ENCODE measurements around the gene DOCK3. TPM values are rescaled to one million over a fixed set of nuclear protein-coding genes. Genes with fewer than 3 reads are reported as not detected.

Gene DOCK3
- total RNA-seq, 2 experiments from 2014 or later = 0.93 to 1.1 TPM

DNA sequence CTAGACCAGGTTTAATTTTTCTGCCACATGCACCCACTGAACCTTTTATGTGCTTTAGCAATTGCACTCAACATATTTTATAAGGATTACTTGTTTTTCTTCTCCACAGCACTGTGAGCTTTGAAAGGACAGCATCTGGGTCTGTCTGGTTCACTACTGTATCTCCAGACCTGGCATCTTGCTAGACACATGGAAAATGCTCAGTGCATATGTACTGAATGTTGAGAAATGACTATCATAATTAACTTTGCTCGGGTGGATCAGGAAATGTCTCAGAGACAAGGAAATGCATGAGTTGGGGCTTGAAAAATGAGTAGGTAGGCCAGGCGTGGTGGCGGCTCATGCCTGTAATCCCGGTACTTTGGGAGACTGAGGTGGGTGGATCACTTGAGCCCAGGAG, 40.2 kb downstream of the DOCK3 start:
- CTCF ChIA-PET = no interaction called here
- Mint-ChIP-seq H3K27ac (no peak overlapping the region), H3K9me3 (no peaks in the 10 kb centered on the region), H3K27me3 (no peaks in the 10 kb centered on the region), H3K4me3 (no peak overlapping the region), H3K4me1 (ENCODE audit: low read depth) (no peaks in the 10 kb centered on the region), H3K36me3 (ENCODE audit: low read depth) (no peaks in the 10 kb centered on the region)
- no peak for DNase-seq
- POLR2A ChIA-PET = no interaction called here
- ATAC-seq (ENCODE audit: poor library complexity) = no peak
- no peak overlapping the region for H3K4me3 ChIP-seq (ENCODE audit: low read length)
- no peak overlapping the region for H3K27ac ChIP-seq (ENCODE audit: low read depth in 1 of 2, low read length in 2 of 2)
- TF ChIP-seq, protein P1, sequence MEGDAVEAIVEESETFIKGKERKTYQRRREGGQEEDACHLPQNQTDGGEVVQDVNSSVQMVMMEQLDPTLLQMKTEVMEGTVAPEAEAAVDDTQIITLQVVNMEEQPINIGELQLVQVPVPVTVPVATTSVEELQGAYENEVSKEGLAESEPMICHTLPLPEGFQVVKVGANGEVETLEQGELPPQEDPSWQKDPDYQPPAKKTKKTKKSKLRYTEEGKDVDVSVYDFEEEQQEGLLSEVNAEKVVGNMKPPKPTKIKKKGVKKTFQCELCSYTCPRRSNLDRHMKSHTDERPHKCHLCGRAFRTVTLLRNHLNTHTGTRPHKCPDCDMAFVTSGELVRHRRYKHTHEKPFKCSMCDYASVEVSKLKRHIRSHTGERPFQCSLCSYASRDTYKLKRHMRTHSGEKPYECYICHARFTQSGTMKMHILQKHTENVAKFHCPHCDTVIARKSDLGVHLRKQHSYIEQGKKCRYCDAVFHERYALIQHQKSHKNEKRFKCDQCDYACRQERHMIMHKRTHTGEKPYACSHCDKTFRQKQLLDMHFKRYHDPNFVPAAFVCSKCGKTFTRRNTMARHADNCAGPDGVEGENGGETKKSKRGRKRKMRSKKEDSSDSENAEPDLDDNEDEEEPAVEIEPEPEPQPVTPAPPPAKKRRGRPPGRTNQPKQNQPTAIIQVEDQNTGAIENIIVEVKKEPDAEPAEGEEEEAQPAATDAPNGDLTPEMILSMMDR (IDR thresholded peaks at IDR 0.05) = no peak
- no peaks in the 10 kb centered on the region for H3K9me3 ChIP-seq (ENCODE audit: control insufficient read depth in 1 of 2, insufficient read depth in 1 of 2, low read length in 2 of 2)
- no peaks in the 10 kb centered on the region for H3K4me1 ChIP-seq (ENCODE audit: insufficient read depth, low read length)
- intact Hi-C loops (cut with DNase I, micrococcal nuclease) = no loop called here
- no peaks in the 10 kb centered on the region for H3K27me3 ChIP-seq (ENCODE audit: control insufficient read depth in 1 of 2, insufficient read depth in 2 of 2, low read length in 2 of 2)
- no peaks in the 10 kb centered on the region for H3K36me3 ChIP-seq (ENCODE audit: insufficient read depth, low read length)

- Mint-ChIP-seq H3K9me3 (no peaks in the 10 kb centered on the region), H3K36me3 (ENCODE audit: low read depth) (no peaks in the 10 kb centered on the region), H3K4me1 (ENCODE audit: low read depth) (no peaks in the 10 kb centered on the region), H3K27ac (no peak overlapping the region), H3K27me3 (peaks cover 21% of the 10 kb centered on the region), H3K4me3 (no peak overlapping the region)
- TF ChIP-seq, protein P1 (IDR thresholded peaks at IDR 0.05) = no peak
- intact Hi-C loops (cut with DNase I, micrococcal nuclease) = no loop called here
- Histone ChIP-seq H3K27ac (ENCODE audit: low read depth in 1 of 2, low read length in 2 of 2) (no peak overlapping the region), H3K9me3 (ENCODE audit: control insufficient read depth in 1 of 2, insufficient read depth in 1 of 2, low read length in 2 of 2) (peaks cover 0 to 4% of the 10 kb centered on the region in 2 experiments), H3K4me3 (ENCODE audit: low read length) (no peak overlapping the region), H3K4me1 (ENCODE audit: insufficient read depth, low read length) (no peaks in the 10 kb centered on the region), H3K36me3 (ENCODE audit: insufficient read depth, low read length) (no peaks in the 10 kb centered on the region), H3K27me3 (ENCODE audit: control insufficient read depth in 1 of 2, insufficient read depth in 2 of 2, low read length in 2 of 2) (no peaks in the 10 kb centered on the region)
- ATAC-seq (ENCODE audit: poor library complexity) = no peak
- CTCF ChIA-PET = no interaction called here
- DNase-seq = no peak
- POLR2A ChIA-PET = no interaction called here
Measured at GRCh38 chr3:50724831-50725230, 50.1 kb downstream of the DOCK3 start.

GRCh38 chr3:50734985-50735384, 60.3 kb downstream of the DOCK3 start:
- Mint-ChIP-seq H3K27ac (no peak overlapping the region), H3K36me3 (ENCODE audit: low read depth) (no peaks in the 10 kb centered on the region), H3K27me3 (no peaks in the 10 kb centered on the region), H3K4me3 (no peak overlapping the region), H3K4me1 (ENCODE audit: low read depth) (no peaks in the 10 kb centered on the region), H3K9me3 (peaks cover 3% of the 10 kb centered on the region)
- no peak overlapping the region for H3K27ac ChIP-seq (ENCODE audit: low read depth in 1 of 2, low read length in 2 of 2)
- DNase-seq (no peak), ATAC-seq (ENCODE audit: poor library complexity) (no peak)
- POLR2A ChIA-PET = no interaction called here
- no peaks in the 10 kb centered on the region for H3K4me1 ChIP-seq (ENCODE audit: insufficient read depth, low read length)
- no peaks in the 10 kb centered on the region for H3K36me3 ChIP-seq (ENCODE audit: insufficient read depth, low read length)
- intact Hi-C loops (cut with DNase I, micrococcal nuclease) = no loop called here
- CTCF ChIA-PET = no interaction called here
- TF ChIP-seq, protein P1 (IDR thresholded peaks at IDR 0.05) = no peak
- H3K4me3 ChIP-seq (ENCODE audit: low read length) = no peak overlapping the region
- H3K9me3 ChIP-seq (ENCODE audit: control insufficient read depth in 1 of 2, insufficient read depth in 1 of 2, low read length in 2 of 2) = peaks cover 0 to 14% of the 10 kb centered on the region in 2 experiments
- no peaks in the 10 kb centered on the region for H3K27me3 ChIP-seq (ENCODE audit: control insufficient read depth in 1 of 2, insufficient read depth in 2 of 2, low read length in 2 of 2)
